ENCODE data around the gene RNF166. TPM values are rescaled to one million over a fixed set of nuclear protein-coding genes. Genes with fewer than 3 reads are reported as not detected.

RNF166 gene
- polyA plus RNA-seq, 3 donors: 99.3 to 255 (median 120) TPM

GRCh38 chr16:88720396-88720970 lies 14.3 kb upstream of the RNF166 start:
- Histone ChIP-seq H3K79me2 (ENCODE audit: insufficient read depth, low read length) (no peaks in the 10 kb centered on the region), H3K9me3 (replicated peaks in 1 of 2; ENCODE audit: control insufficient read depth in 1 of 2, insufficient read depth in 1 of 2, low read length in 2 of 2) (no peaks in the 10 kb centered on the region), H3K9ac (ENCODE audit: insufficient read depth, low read length, poor library complexity, severe bottlenecking) (no peak overlapping the region), H3K4me1 (ENCODE audit: control insufficient read depth in 1 of 2, insufficient read depth in 2 of 2, low read length in 2 of 2) (no peaks in the 10 kb centered on the region), H2AFZ (ENCODE audit: insufficient read depth, low read depth, low read length, poor library complexity, severe bottlenecking) (no peak overlapping the region), H3K4me2 (replicated peaks; ENCODE audit: extremely low read depth, low read length, poor library complexity, severe bottlenecking) (no peak overlapping the region), H3K36me3 (replicated peaks in 1 of 2; ENCODE audit: control insufficient read depth in 1 of 2, insufficient read depth in 2 of 2, low read length in 2 of 2) (peaks cover 91 to 100% of the 10 kb centered on the region in 2 donors), H3K27me3 (ENCODE audit: control insufficient read depth in 2 of 2, insufficient read depth in 2 of 2, low read length in 2 of 2) (no peaks in the 10 kb centered on the region), H3K4me3 (replicated peaks in 1 of 3; ENCODE audit: low read depth in 2 of 3, low read length in 3 of 3) (no peak overlapping the region), H4K20me1 (ENCODE audit: insufficient read depth, low read length) (peaks cover 85% of the 10 kb centered on the region), H3K27ac (ENCODE audit: low read depth in 1 of 2, low read length in 2 of 2) (no peak overlapping the region)
- Mint-ChIP-seq H3K4me3 (no peak overlapping the region), H3K9me3 (no peaks in the 10 kb centered on the region), H3K27me3 (ENCODE audit: low read depth in 3 of 3) (no peaks in the 10 kb centered on the region), H3K4me1 (no peaks in the 10 kb centered on the region), H3K36me3 (peaks cover 72 to 96% of the 10 kb centered on the region in 2 donors), H3K27ac (peak overlapping the region in 3 of 7 donors; percentile 15 to 81 (median 16))
- DNase-seq: no peak
- TF ChIP-seq CTCF (IDR thresholded peaks at IDR 0.05): no peak
- intact Hi-C loops (cut with micrococcal nuclease): no loop called here
- 87% methylated on average over 8 of the region's 23 CpGs for WGBS (ENCODE audit: insufficient coverage)

DNA sequence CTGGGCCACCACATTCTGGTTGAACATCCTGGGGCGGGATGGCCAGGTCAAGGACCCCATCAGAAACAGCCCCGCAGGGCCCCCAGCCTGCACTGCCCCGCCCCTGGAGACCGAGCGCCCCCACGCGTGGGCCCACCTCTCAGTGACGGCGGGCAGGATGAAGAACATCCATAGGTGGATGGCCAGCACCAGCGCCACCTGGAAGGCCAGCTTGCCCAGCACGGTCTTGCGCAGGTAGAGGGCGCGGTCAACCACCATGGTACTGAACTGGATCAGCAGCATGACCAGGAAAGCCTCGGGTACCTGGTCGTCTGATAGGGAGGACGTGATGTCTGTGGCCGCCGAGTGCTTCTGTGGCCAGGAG lies 13.7 kb upstream of the RNF166 start:
- peak overlapping the region in 2 of 7 donors; percentile 15 to 81 for H3K27ac Mint-ChIP-seq
- peaks cover 72 to 95% of the 10 kb centered on the region in 2 donors for H3K36me3 Mint-ChIP-seq
- no peaks in the 10 kb centered on the region for H3K27me3 ChIP-seq (ENCODE audit: control insufficient read depth in 2 of 2, insufficient read depth in 2 of 2, low read length in 2 of 2)
- H3K27me3 Mint-ChIP-seq (ENCODE audit: low read depth in 3 of 3): no peaks in the 10 kb centered on the region
- peaks cover 91 to 100% of the 10 kb centered on the region in 2 donors for H3K36me3 ChIP-seq (replicated peaks in 1 of 2; ENCODE audit: control insufficient read depth in 1 of 2, insufficient read depth in 2 of 2, low read length in 2 of 2)
- no peaks in the 10 kb centered on the region for H3K9me3 Mint-ChIP-seq
- TF ChIP-seq CTCF (IDR thresholded peaks at IDR 0.05): no peak
- no peak overlapping the region for H2AFZ ChIP-seq (ENCODE audit: insufficient read depth, low read depth, low read length, poor library complexity, severe bottlenecking)
- intact Hi-C loops (cut with micrococcal nuclease): no loop called here
- no peak overlapping the region for H3K9ac ChIP-seq (ENCODE audit: insufficient read depth, low read length, poor library complexity, severe bottlenecking)
- WGBS (ENCODE audit: insufficient coverage): 97% methylated on average over 19 of the region's 19 CpGs
- H3K4me2 ChIP-seq (replicated peaks; ENCODE audit: extremely low read depth, low read length, poor library complexity, severe bottlenecking): no peak overlapping the region
- peaks cover 85% of the 10 kb centered on the region for H4K20me1 ChIP-seq (ENCODE audit: insufficient read depth, low read length)
- no peaks in the 10 kb centered on the region for H3K4me1 Mint-ChIP-seq
- no peak overlapping the region for H3K4me3 ChIP-seq (replicated peaks in 1 of 3; ENCODE audit: low read depth in 2 of 3, low read length in 3 of 3)
- H3K9me3 ChIP-seq (replicated peaks in 1 of 2; ENCODE audit: control insufficient read depth in 1 of 2, insufficient read depth in 1 of 2, low read length in 2 of 2): no peaks in the 10 kb centered on the region
- no peaks in the 10 kb centered on the region for H3K4me1 ChIP-seq (ENCODE audit: control insufficient read depth in 1 of 2, insufficient read depth in 2 of 2, low read length in 2 of 2)
- no peak for DNase-seq
- peak overlapping the region in 1 of 2 donors; percentile 22 for H3K27ac ChIP-seq (ENCODE audit: low read depth in 1 of 2, low read length in 2 of 2)
- no peaks in the 10 kb centered on the region for H3K79me2 ChIP-seq (ENCODE audit: insufficient read depth, low read length)
- H3K4me3 Mint-ChIP-seq: no peak overlapping the region

All from CD14-positive monocyte (primary cell).